ENCODE data around the gene IGFLR1.

- TF ChIP-seq CTCF (IDR thresholded peaks at IDR 0.05; ENCODE audit: low read length), result no peak
- no peak for TF ChIP-seq EZH2 (optimal IDR thresholded peaks at IDR 0.05; ENCODE audit: low read depth, low read length)
Measured at GRCh38 chr19:35789978-35790944, 48.0 kb upstream of the IGFLR1 start.
